Sigmoid colon (tissue), 7 donors: ENCODE results near the gene PANK4. TPM values are rescaled to one million over a fixed set of nuclear protein-coding genes. Genes with fewer than 3 reads are reported as not detected.

Experiments used
- DNase-seq: peaks from one replicate; pipeline ENCODE4 v3.0.0-alpha.2; 2019
- H3K27ac ChIP-seq, 4 donors: fragments of 200-600 bp; sonication (generic); one replicate each; pipeline ENCODE4 v1.5.1; 2016 to 2019; ENCODE audit warnings: mild to moderate bottlenecking in 1 of 4
- H3K27me3 ChIP-seq, 3 donors: fragments of 200-600 bp; sonication (generic); one replicate each; pipeline ENCODE4 v1.5.1; 2019; ENCODE audit warnings: mild to moderate bottlenecking in 1 of 3
- H3K36me3 ChIP-seq, 4 donors: fragments of 200-600 bp; sonication (generic); one replicate each; pipeline ENCODE4 v1.5.1; 2016 to 2019
- H3K4me1 ChIP-seq, 4 donors: fragments of 200-600 bp; sonication (generic); one replicate each; pipeline ENCODE4 v1.5.1; 2017 to 2019
- H3K4me3 ChIP-seq, 4 donors: fragments of 200-600 bp; sonication (generic); one replicate each; pipeline ENCODE4 v1.5.1; 2017 to 2019; ENCODE audit warnings: mild to moderate bottlenecking in 2 of 4, moderate library complexity in 1 of 4
- H3K9me3 ChIP-seq, 4 donors: fragments of 200-600 bp in 3 of 4; sonication (generic) in 3 of 4; one replicate each; pipeline versions ENCODE4 v1.5.1 to v1.6.1; 2013 to 2019
- CTCF ChIP-seq, 4 experiments: fragments of 450-650 bp in 3 of 4; fragments of 200-600 bp in 1 of 4; IDR thresholded peaks; one replicate each; pipeline ENCODE4 v1.5.1; 2016 to 2019; ENCODE audit warnings: antibody characterized with exemption in 4 of 4, mild to moderate bottlenecking in 3 of 4, moderate library complexity in 2 of 4
- EP300 ChIP-seq, 4 donors: sonication (generic); formaldehyde crosslinking; IDR thresholded peaks; one replicate each; pipeline ENCODE4 v1.6.1; 2017; ENCODE audit warnings: antibody characterized with exemption in 4 of 4
- POLR2A ChIP-seq, 2 donors: fragments of 450-650 bp; IDR thresholded peaks; one replicate each; pipeline ENCODE4 v1.6.1; 2016; ENCODE audit warnings: antibody characterized with exemption in 2 of 2, mild to moderate bottlenecking in 2 of 2, moderate library complexity in 2 of 2
- POLR2AphosphoS5 ChIP-seq, 4 donors: sonication (generic); formaldehyde crosslinking; IDR thresholded peaks; one replicate each; pipeline ENCODE4 v1.6.1; 2017; ENCODE audit warnings: antibody characterized with exemption in 4 of 4
- WGBS, 2 donors: extraction: QIAGEN DNeasy Blood & Tissue Kit; methylation state at CpG; one replicate each; pipeline ENCODE4 v1.1.7; 2013; 5-methylcytosine and 5-hydroxymethylcytosine counted together
- intact Hi-C: fragments of 100-400 bp; cut with DNase I; formaldehyde crosslinking; loops from one replicate; pipeline ENCODE4 v1.15.1; 2023
- polyA plus RNA-seq, 3 donors: library from polyadenylated mRNA; stranded (reverse); fragments of 200-250 nt; gene quantifications; one replicate each; pipeline ENCODE4 v1.2.3, GENCODE V29; 2013
- total RNA-seq, 4 donors: library from RNA; depleted of rRNA; stranded (reverse); fragments of >200 nt; gene quantifications; one replicate each; pipeline ENCODE4 v1.1.0, GENCODE V29; 2016
- donor health status: healthy with polysubstance abuse.
- donor health status: Bipolar disorder and iron deficiency.
- donor health status: healthy.

Gene PANK4
- total and polyA plus RNA-seq, 7 donors: 11.4 to 37.7 (median 25.4) TPM

- Histone ChIP-seq H3K9me3 (no peaks in the 10 kb centered on the region), H3K36me3 (no peaks in the 10 kb centered on the region), H3K4me1 (peaks cover 0 to 38% (median 26%) of the 10 kb centered on the region in 4 donors), H3K27ac (no peak overlapping the region), H3K4me3 (no peak overlapping the region), H3K27me3 (peaks cover 21 to 97% (median 66%) of the 10 kb centered on the region in 3 donors)
- TF ChIP-seq POLR2AphosphoS5 (IDR thresholded peaks at IDR 0.05) (no peak), EP300 (IDR thresholded peaks at IDR 0.05) (no peak), POLR2A (IDR thresholded peaks at IDR 0.05) (no peak), CTCF (IDR thresholded peaks at IDR 0.05) (no peak)
- intact Hi-C loops: no loop called here
- WGBS, 2 donors: 37 to 72% methylated on average over 25 of the region's 25 CpGs
- no peak for DNase-seq
Measured at GRCh38 chr1:2541619-2542245, 15.3 kb upstream of the PANK4 start.

- intact Hi-C loops: no loop called here
- no peak overlapping the region for H3K4me3 ChIP-seq
- DNase-seq: no peak
- H3K27me3 ChIP-seq: peaks cover 13 to 97% (median 64%) of the 10 kb centered on the region in 3 donors
- H3K4me1 ChIP-seq: peaks cover 0 to 30% (median 18%) of the 10 kb centered on the region in 4 donors
- no peak overlapping the region for H3K27ac ChIP-seq
- no peak for TF ChIP-seq POLR2A (IDR thresholded peaks at IDR 0.05)
- TF ChIP-seq POLR2AphosphoS5 (IDR thresholded peaks at IDR 0.05): no peak
- no peak for TF ChIP-seq EP300 (IDR thresholded peaks at IDR 0.05)
- TF ChIP-seq CTCF (IDR thresholded peaks at IDR 0.05): no peak
- 7 to 12% methylated on average over 39 of the region's 39 CpGs for WGBS, 2 donors
- H3K36me3 ChIP-seq: no peaks in the 10 kb centered on the region
- no peaks in the 10 kb centered on the region for H3K9me3 ChIP-seq
Measured at GRCh38 chr1:2540816-2541492, 14.6 kb upstream of the PANK4 start.

- Histone ChIP-seq H3K36me3 (no peaks in the 10 kb centered on the region), H3K4me1 (peaks cover 0 to 16% (median 10%) of the 10 kb centered on the region in 4 donors), H3K27ac (no peak overlapping the region), H3K27me3 (peaks cover 23 to 99% (median 64%) of the 10 kb centered on the region in 3 donors), H3K9me3 (no peaks in the 10 kb centered on the region), H3K4me3 (no peak overlapping the region)
- 62 to 77% methylated on average over 12 of the region's 12 CpGs for WGBS, 2 donors
- intact Hi-C loops: no loop called here
- no peak for DNase-seq
- TF ChIP-seq CTCF (IDR thresholded peaks at IDR 0.05) (no peak), POLR2A (IDR thresholded peaks at IDR 0.05) (no peak), POLR2AphosphoS5 (IDR thresholded peaks at IDR 0.05) (no peak), EP300 (IDR thresholded peaks at IDR 0.05) (no peak)
Measured at GRCh38 chr1:2539312-2539907, 13.0 kb upstream of the PANK4 start.

- H3K27me3 ChIP-seq: peaks cover 23 to 99% (median 66%) of the 10 kb centered on the region in 3 donors
- no peaks in the 10 kb centered on the region for H3K36me3 ChIP-seq
- no peak overlapping the region for H3K27ac ChIP-seq
- TF ChIP-seq POLR2A (IDR thresholded peaks at IDR 0.05) (no peak), CTCF (IDR thresholded peaks at IDR 0.05) (no peak), EP300 (IDR thresholded peaks at IDR 0.05) (no peak), POLR2AphosphoS5 (IDR thresholded peaks at IDR 0.05) (no peak)
- WGBS, 2 donors: 83 to 94% methylated on average over 8 of the region's 8 CpGs
- peaks cover 0 to 11% (median 8%) of the 10 kb centered on the region in 4 donors for H3K4me1 ChIP-seq
- H3K4me3 ChIP-seq: no peak overlapping the region
- intact Hi-C loops: no loop called here
- DNase-seq: no peak
- H3K9me3 ChIP-seq: no peaks in the 10 kb centered on the region
Measured at GRCh38 chr1:2538872-2539271, 12.5 kb upstream of the PANK4 start.
